ENCODE data around the gene DDX5. TPM values are rescaled to one million over a fixed set of nuclear protein-coding genes. Genes with fewer than 3 reads are reported as not detected.

DDX5 gene
- total and polyA plus RNA-seq, 2 experiments from 2014 or later, result 241 to 643 TPM

GRCh38 chr17:64515419-64515818 lies 9.3 kb upstream of the DDX5 start:
- no peak for DNase-seq
- no peaks in the 10 kb centered on the region for H3K9me2 ChIP-seq (ENCODE audit: insufficient read depth)
- peaks cover 61% of the 10 kb centered on the region for H3K36me3 ChIP-seq (ENCODE audit: low read depth)
- no peak overlapping the region for H2AFZ ChIP-seq
- in situ Hi-C loops (cut with MboI), result no loop called here
- WGBS, 2 experiments (ENCODE audit: low coverage in 1 of 2, low lambda C conversion rate in 2 of 2, missing lambda C conversion rate in 2 of 2), result 66 to 70% methylated on average over 2 of the region's 2 CpGs
- H3K9ac ChIP-seq, result no peak overlapping the region
- no peak overlapping the region for H3K27ac ChIP-seq
- no peaks in the 10 kb centered on the region for H3K9me3 ChIP-seq (ENCODE audit: low read depth)
- no peaks in the 10 kb centered on the region for H4K20me1 ChIP-seq (ENCODE audit: insufficient read depth)
- H3K4me1 ChIP-seq (ENCODE audit: insufficient read depth), result no peaks in the 10 kb centered on the region
- peaks cover 47% of the 10 kb centered on the region for H3F3A ChIP-seq (ENCODE audit: insufficient read depth)
- no peaks in the 10 kb centered on the region for H3K27me3 ChIP-seq (replicated peaks; ENCODE audit: insufficient read depth)
- peaks cover 72% of the 10 kb centered on the region for H3K79me2 ChIP-seq (ENCODE audit: insufficient read depth)
- no peak for TF ChIP-seq EZH2phosphoT487 (IDR thresholded peaks at IDR 0.05; ENCODE audit: insufficient read depth, low read depth)
- TF ChIP-seq EZH2 (IDR thresholded peaks at IDR 0.05; ENCODE audit: insufficient read depth, poor library complexity, severe bottlenecking), result no peak
- no peak overlapping the region for H3K4me3 ChIP-seq
- no peak overlapping the region for H3K4me2 ChIP-seq (ENCODE audit: unreplicated experiment)

- in situ Hi-C loops (cut with MboI), result no loop called here
- Histone ChIP-seq H3K4me3 (no peak overlapping the region), H3K4me1 (ENCODE audit: insufficient read depth) (peaks cover 4% of the 10 kb centered on the region; the same call in 1 of the 2 replicates), H4K20me1 (ENCODE audit: insufficient read depth) (peaks cover 9% of the 10 kb centered on the region), H3K27me3 (replicated peaks; ENCODE audit: insufficient read depth) (no peaks in the 10 kb centered on the region), H3K36me3 (ENCODE audit: low read depth) (peaks cover 37% of the 10 kb centered on the region), H3K27ac (no peak overlapping the region), H3K9me2 (ENCODE audit: insufficient read depth) (no peaks in the 10 kb centered on the region), H3K9ac (no peak overlapping the region), H3F3A (ENCODE audit: insufficient read depth) (peaks cover 21% of the 10 kb centered on the region), H3K9me3 (ENCODE audit: low read depth) (no peaks in the 10 kb centered on the region), H2AFZ (no peak overlapping the region), H3K79me2 (ENCODE audit: insufficient read depth) (peaks cover 91% of the 10 kb centered on the region), H3K4me2 (ENCODE audit: unreplicated experiment) (peak overlapping the region; percentile 5)
- TF ChIP-seq EZH2phosphoT487 (IDR thresholded peaks at IDR 0.05; ENCODE audit: insufficient read depth, low read depth), result no peak
- no peak for TF ChIP-seq EZH2 (IDR thresholded peaks at IDR 0.05; ENCODE audit: insufficient read depth, poor library complexity, severe bottlenecking)
- no peak for DNase-seq
- 91 to 96% methylated on average over 6 of the region's 6 CpGs for WGBS, 2 experiments (ENCODE audit: low coverage in 1 of 2, low lambda C conversion rate in 2 of 2, missing lambda C conversion rate in 2 of 2)
These were observed 3.1 kb upstream of the DDX5 start for GRCh38 chr17:64509179-64509578.

DNA sequence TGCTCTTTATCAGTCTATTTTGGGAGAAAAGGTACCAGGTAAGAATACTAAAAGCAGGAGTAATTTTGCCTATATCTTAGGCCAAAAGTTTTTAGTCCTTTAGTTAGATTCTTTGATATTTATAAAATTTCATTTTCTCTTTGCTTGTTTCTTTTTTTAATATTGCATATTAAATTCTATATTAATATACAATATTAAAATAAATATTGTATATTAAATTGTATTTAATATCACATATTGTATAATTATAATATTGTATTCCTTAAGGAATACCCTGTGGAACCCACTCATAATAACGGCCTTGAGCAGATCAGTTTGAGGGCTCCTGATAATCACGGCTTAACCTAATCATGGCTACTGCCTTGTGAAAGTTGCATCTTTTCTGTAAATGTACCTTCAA lies 2.6 kb upstream of the DDX5 start:
- Histone ChIP-seq H3K27me3 (replicated peaks; ENCODE audit: insufficient read depth) (no peaks in the 10 kb centered on the region), H3F3A (ENCODE audit: insufficient read depth) (peaks cover 25% of the 10 kb centered on the region), H3K9me2 (ENCODE audit: insufficient read depth) (no peaks in the 10 kb centered on the region), H3K9ac (peak overlapping the region; percentile 100), H2AFZ (no peak overlapping the region), H3K4me3 (peak overlapping the region; percentile 98), H3K36me3 (ENCODE audit: low read depth) (peaks cover 40% of the 10 kb centered on the region), H4K20me1 (ENCODE audit: insufficient read depth) (peaks cover 14% of the 10 kb centered on the region), H3K4me1 (ENCODE audit: insufficient read depth) (peaks cover 8% of the 10 kb centered on the region), H3K4me2 (ENCODE audit: unreplicated experiment) (peak overlapping the region; percentile 98), H3K79me2 (ENCODE audit: insufficient read depth) (peaks cover 91% of the 10 kb centered on the region), H3K9me3 (ENCODE audit: low read depth) (no peaks in the 10 kb centered on the region), H3K27ac (no peak overlapping the region)
- no peak for TF ChIP-seq EZH2 (IDR thresholded peaks at IDR 0.05; ENCODE audit: insufficient read depth, poor library complexity, severe bottlenecking)
- in situ Hi-C loops (cut with MboI), result no loop called here
- no peak for DNase-seq
- WGBS, 2 experiments (ENCODE audit: low coverage in 1 of 2, low lambda C conversion rate in 2 of 2, missing lambda C conversion rate in 2 of 2), result 95 to 99% methylated on average over 2 of the region's 2 CpGs

- DNase-seq, result peak; percentile 91
- in situ Hi-C loops (cut with MboI), result no loop called here
- H3K27ac ChIP-seq, result peak overlapping the region; percentile 100
- WGBS, 2 experiments (ENCODE audit: low coverage in 1 of 2, low lambda C conversion rate in 2 of 2, missing lambda C conversion rate in 2 of 2), result 0 to 1% methylated on average over 13 of the region's 13 CpGs
- H3K9me2 ChIP-seq (ENCODE audit: insufficient read depth), result no peaks in the 10 kb centered on the region
- peak overlapping the region; percentile 98 for H3K4me3 ChIP-seq
- H3K9ac ChIP-seq, result peak overlapping the region; percentile 100
- H3K36me3 ChIP-seq (ENCODE audit: low read depth), result peaks cover 45% of the 10 kb centered on the region
- peak overlapping the region; percentile 76 for H2AFZ ChIP-seq
- H3K9me3 ChIP-seq (ENCODE audit: low read depth), result no peaks in the 10 kb centered on the region
- peaks cover 21% of the 10 kb centered on the region for H3K4me1 ChIP-seq (ENCODE audit: insufficient read depth)
- no peak for TF ChIP-seq EZH2phosphoT487 (IDR thresholded peaks at IDR 0.05; ENCODE audit: insufficient read depth, low read depth)
- no peak for TF ChIP-seq EZH2 (IDR thresholded peaks at IDR 0.05; ENCODE audit: insufficient read depth, poor library complexity, severe bottlenecking)
- no peaks in the 10 kb centered on the region for H3K27me3 ChIP-seq (replicated peaks; ENCODE audit: insufficient read depth)
- H3K4me2 ChIP-seq (ENCODE audit: unreplicated experiment), result peak overlapping the region; percentile 98
- peaks cover 92% of the 10 kb centered on the region for H3K79me2 ChIP-seq (ENCODE audit: insufficient read depth)
- H4K20me1 ChIP-seq (ENCODE audit: insufficient read depth), result peaks cover 27% of the 10 kb centered on the region
- H3F3A ChIP-seq (ENCODE audit: insufficient read depth), result peaks cover 38% of the 10 kb centered on the region
These were observed 1.3 kb upstream of the DDX5 start for GRCh38 chr17:64507413-64507782.

Data from GM23248 (cell line).